Sigmoid colon (tissue), 4 donors: ENCODE results near the gene PHF21A.

Experiments used
- CTCF ChIP-seq, 4 experiments: fragments of 450-650 bp in 3 of 4; fragments of 200-600 bp in 1 of 4; IDR thresholded peaks; one replicate each; pipeline ENCODE4 v1.5.1; 2016 to 2019; ENCODE audit warnings: antibody characterized with exemption in 4 of 4, mild to moderate bottlenecking in 3 of 4, moderate library complexity in 2 of 4
- POLR2AphosphoS5 ChIP-seq, 4 donors: sonication (generic); formaldehyde crosslinking; IDR thresholded peaks; one replicate each; pipeline ENCODE4 v1.6.1; 2017; ENCODE audit warnings: antibody characterized with exemption in 4 of 4

- no peak for TF ChIP-seq CTCF (IDR thresholded peaks at IDR 0.05)
- TF ChIP-seq POLR2AphosphoS5 (IDR thresholded peaks at IDR 0.05), result no peak
These were observed 184.7 kb downstream of the PHF21A start for GRCh38 chr11:45936511-45937054.
